A549 treated with Mapracorat at 1 μM for 4 hours (cell line): Measurements from ENCODE around the gene TMOD3. TPM values are rescaled to one million over a fixed set of nuclear protein-coding genes. Genes with fewer than 3 reads are reported as not detected.

Experiments
- total RNA-seq: library from RNA; stranded (reverse); fragments of 200-300 nt; extraction: Qiagen RNA extraction; gene quantifications from 5 replicates; pipeline ENCODE4 v1.2.3, GENCODE V29; 2022

The TMOD3 gene
- 44.1 to 63.3 TPM (median 57.3 TPM) in 5 replicates for total RNA-seq

GRCh38 chr15:51829376-51830275, at the start of gene TMOD3:
TSS of gene TMOD3 (plus strand) at chr15:51829653. CDS start at chr15:51862885, 33,232 bp downstream.

Other genes starting within 250 kb of the TMOD3 start
- 15.0 to 20.4 TPM (median 16.9 TPM) in 5 replicates for gene DMXL2, start 206.9 kb upstream of the TMOD3 start, total RNA-seq
- gene SCG3, start 148.2 kb upstream of the TMOD3 start, total RNA-seq, result 0.06 to 0.08 TPM (median 0.07 TPM) in 4 of 5 replicates, not detected in the other
- gene LYSMD2, start 92.0 kb upstream of the TMOD3 start, total RNA-seq, result 20.6 to 26.1 TPM (median 23.3 TPM) in 5 replicates
- 1.1 to 2.7 TPM (median 2.0 TPM) in 5 replicates for gene TMOD2, start 78.1 kb upstream of the TMOD3 start, total RNA-seq
- gene LEO1, start 142.1 kb downstream of the TMOD3 start, total RNA-seq, result 43.9 to 64.3 TPM (median 44.0 TPM) in 5 replicates
- 38.9 to 55.0 TPM (median 52.0 TPM) in 5 replicates for gene MAPK6, start 189.6 kb downstream of the TMOD3 start, total RNA-seq